Activated CD8-positive, alpha-beta memory T cell treated with anti-CD3 and anti-CD28 coated beads for 36 hours (primary cell): ENCODE results near the gene MET. TPM values are rescaled to one million over a fixed set of nuclear protein-coding genes. Genes with fewer than 3 reads are reported as not detected.
"Not testable (repeated sequence)": the region's sequence is repeated elsewhere in the genome, so short reads cannot be mapped to it uniquely, and the experiment has no call there.

ENCODE experiments used
- CTCF ChIA-PET: fragments of 350-600 bp; sonication (Branson Sonifier 250); formaldehyde crosslinking; loops from one replicate; lab custom pipeline; 2021; ENCODE audit warnings: antibody characterized with exemption; lab: Charles Lee
- POLR2A ChIA-PET: fragments of 350-600 bp; sonication (Branson Sonifier 250); formaldehyde crosslinking; loops from one replicate; lab custom pipeline; 2021; ENCODE audit warnings: antibody characterized with exemption; lab: Charles Lee
- total RNA-seq, 2 experiments: library from RNA; stranded (reverse); gene quantifications; one replicate each; pipeline ENCODE4 v1.2.3, GENCODE V29; 2021

The MET gene
- total RNA-seq, 2 experiments from 2014 or later = 2.4 to 2.8 TPM

DNA sequence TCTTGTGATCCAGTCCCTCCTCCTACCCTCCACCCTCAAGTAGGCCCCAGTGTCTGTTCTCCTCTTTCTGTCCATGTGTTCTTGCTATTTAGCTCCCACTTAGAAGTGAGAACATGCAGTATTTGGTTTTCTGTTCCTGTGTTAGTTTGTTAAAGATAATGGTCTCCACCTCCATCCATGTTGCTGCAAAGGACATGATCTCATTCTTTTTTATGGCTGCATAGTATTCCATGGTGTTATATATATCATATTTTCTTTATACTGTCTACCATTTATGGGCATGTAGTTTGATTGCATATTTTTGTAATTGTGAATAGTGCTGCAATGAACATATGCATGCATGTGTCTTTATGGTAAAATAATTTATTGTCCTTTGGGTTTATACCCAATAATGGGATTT is 12.7 kb upstream of the MET start:
- POLR2A ChIA-PET, CTCF ChIA-PET: not testable (repeated sequence)

DNA sequence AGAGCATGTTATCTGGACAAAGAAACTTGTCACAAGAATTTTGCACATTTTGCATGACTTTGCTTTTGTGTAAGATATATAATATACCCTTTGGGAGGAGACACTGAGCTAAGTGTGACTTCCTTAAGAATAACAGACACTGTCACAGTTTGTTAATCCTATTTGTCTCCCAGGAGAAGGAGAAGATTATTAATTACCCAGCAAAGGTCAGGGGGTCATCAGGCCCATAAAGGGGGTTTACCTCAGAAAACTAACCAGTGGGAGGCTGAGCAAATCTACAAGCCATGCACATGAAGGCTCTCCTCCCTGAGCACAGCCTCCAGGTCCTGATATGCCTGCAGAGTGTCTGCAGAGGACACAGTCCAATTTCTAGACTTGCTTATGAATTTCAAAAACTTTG is 10.1 kb upstream of the MET start:
- POLR2A ChIA-PET = no interaction called here
- CTCF ChIA-PET = no interaction called here

DNA sequence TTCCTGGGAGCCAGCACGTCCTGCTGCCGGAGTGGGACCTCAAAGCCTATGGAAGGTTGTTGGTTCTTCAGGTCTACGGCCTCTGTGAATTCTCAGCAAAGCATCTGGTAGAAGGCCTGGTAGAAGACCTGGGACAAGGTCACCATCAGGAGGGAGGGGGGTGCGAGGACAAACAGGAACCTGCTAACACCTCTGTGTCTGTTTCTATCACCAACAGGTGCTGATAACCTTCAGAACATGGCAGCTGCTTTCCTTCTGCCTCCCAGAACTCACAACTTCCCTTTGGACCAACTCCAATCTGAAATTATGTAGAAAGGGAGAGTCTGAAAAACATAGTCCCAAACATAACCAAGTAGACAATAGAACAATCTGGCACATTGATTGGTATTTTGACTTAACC is 8.3 kb upstream of the MET start:
- ChIA-PET CTCF (interaction anchor here (0.7 kb wide), 1 partner anchor 138 kb away, joined by 3 read pairs; no protein-coding TSS in a partner anchor), POLR2A (no interaction called here)

DNA sequence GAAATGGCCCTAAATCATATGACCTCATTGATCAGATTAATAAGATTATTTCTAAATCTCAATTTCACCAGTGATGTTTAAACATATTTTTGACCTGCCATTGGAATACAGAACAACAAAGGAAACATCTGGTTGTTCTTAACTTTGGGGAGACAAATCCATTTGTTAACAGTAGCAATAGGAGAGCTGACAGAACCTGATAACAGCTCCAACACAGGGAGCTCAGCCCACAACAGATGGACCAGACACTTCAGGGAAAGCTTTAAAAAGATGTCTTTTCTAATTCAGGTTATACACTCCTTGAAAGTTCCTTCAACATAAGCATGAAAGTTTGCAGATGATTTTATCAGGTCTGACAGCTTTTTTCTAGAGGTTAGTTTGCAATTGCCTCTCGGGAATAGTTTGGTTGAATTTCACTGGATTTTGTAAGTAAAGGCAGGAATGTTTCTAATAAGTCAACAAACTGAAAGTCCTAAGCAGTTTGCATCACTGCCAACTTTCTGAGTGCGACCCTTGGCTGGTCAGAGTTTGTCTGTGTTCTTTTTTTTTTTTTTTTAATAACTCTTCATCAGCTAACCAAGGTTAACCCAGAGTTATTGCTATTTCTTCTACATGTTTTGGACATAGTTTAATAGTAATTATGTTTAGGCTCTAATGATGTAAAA is 6.5 kb upstream of the MET start:
- POLR2A ChIA-PET = no interaction called here

DNA sequence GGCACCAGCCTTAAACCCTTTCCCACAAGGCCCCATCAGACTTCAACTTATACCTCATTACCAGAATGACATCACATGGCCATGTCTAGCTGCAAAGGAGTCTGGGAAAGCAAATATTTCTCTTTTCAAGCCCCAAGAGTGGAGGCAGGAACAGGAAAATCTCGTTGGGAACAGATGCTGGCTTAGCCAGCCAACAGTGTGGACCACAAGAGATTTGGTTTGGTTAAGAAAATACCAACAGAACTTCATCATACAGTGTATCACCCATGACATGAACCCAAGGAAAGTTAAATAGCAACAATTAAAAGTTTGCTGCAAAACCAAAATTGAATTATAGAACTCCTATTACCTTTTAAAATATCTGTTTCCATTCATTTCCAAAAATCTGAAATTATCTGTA is 2.2 kb upstream of the MET start:
- CTCF ChIA-PET = no interaction called here
- POLR2A ChIA-PET = no interaction called here

More for the DNA sequence above, 6.5 kb upstream of the MET start:
- CTCF ChIA-PET = no interaction called here

DNA sequence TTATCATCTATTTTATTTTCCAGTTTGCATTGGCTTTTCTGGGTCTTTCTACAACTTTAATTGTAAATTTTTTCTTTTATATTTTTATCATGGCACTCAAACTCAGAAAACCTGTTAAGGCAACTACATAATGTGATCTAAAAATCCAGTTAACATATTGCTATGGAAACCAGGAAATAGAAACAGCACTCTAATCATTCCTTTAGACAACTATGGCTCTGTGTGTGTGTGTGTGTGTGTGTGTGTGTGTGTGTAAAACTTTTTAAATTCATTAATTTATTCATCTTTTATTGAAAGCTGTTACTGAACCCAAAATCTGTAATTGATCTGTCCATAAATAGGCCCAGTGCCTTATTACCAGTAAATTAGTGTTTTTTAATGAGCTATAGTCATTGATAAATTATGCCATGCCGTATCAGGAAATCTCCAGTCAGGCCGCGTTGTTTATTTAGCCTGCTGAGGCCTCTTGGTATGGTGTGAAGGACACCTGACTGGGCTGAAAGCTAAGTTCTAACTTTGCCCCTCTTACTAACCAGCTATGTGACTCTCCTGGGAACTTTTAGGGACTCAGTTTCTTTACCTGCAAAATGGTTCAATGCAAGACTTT is 1.5 kb upstream of the MET start:
- CTCF ChIA-PET = interaction anchor here (0.7 to 1.5 kb wide), 2 partner anchors 44 to 116 kb away, joined by 3 to 4 read pairs; no protein-coding TSS in a partner anchor
- POLR2A ChIA-PET = no interaction called here

DNA sequence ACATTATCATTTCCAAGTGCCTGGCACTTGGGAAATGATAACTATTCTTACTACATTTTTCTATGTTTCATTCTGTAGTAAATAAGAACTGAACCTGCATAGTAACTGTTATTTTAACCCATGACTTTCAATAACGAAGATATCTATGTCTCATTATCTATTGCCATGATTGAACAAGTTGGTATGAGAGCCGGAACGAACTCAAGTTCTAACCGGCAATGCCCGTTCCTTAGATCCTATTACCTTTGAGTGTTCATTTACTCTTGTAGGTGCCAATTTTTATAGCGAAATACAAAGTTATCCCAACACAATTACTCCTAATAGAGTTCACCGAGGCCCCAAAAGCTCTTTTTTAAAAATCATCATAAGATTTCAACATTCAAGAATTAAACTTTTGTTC is 885 bp upstream of the MET start:
- POLR2A ChIA-PET = no interaction called here
- CTCF ChIA-PET = interaction anchor here (0.7 to 1.8 kb wide), 3 partner anchors 43 to 135 kb away, joined by 3 to 6 read pairs (median 4); no protein-coding TSS in a partner anchor

DNA sequence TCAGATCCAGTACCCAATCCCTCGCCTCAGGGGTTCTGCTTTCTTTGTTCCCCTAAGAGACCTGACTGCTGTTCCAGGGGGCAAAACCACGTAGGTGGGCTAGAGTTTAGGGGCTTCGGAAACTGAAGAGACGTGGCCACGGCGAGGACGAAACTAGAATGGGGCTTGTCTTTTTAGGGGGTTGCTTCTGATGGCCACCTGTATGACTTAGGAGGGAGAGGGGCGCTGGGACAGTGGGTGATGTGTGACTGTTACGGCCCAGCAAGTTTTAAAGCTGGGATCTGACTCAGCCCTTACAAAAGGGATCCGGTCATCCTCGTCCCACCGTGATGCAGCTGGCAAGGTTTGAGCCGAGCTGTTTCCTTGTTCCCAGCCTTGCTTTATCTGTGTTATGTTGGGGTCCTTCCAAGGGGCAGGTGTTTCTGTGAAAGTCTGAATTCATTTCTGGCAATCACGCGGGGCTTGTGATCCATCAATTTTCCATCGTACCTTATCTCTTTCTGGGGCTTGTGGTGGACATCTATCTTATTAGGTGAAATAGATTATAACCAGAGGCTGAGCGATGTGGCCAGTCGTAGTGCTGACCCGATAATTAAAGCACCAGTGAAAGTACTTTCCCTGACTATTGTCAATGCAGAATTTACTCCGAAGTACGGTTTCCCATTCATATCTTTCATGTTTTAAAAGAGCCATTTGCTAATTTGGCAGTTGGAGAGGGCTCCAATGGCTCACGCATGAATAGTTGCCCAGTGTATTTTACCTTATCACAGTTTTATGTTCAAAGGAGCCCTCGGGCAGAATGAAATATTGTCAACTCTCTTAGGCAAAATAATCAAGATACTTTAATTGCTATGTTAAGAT is 830 bp downstream of the MET start:
- POLR2A ChIA-PET = interaction anchor here (0.7 kb wide), 1 partner anchor 200 kb away, joined by 3 read pairs; no protein-coding TSS in a partner anchor
- CTCF ChIA-PET = interaction anchor here (1.1 to 1.8 kb wide), 2 partner anchors 106 to 133 kb away, joined by 3 to 6 read pairs; no protein-coding TSS in a partner anchor

DNA sequence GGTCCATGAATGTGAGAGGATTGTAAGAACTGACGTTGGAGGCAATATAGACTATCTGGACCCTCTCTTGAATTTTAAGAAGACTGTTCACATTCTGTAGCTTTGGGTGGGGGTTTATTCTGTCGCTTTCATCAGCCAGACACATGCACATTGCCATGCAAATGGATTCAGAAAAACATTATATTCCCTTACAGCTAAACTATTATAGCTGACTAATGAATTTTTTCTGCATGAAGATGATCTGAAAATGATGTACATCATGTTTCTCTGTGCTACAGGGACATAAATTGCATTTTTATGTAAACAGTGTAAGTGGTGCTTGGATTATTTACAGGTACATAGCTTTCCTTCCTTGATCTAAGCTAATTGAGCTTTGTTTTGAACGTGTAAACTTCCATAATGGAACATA is 1.5 kb downstream of the MET start:
- ChIA-PET CTCF (interaction anchor here (2.0 kb wide), 1 partner anchor 113 kb away, joined by 5 read pairs; no protein-coding TSS in a partner anchor), POLR2A (interaction anchor here (0.7 kb wide), 1 partner anchor 200 kb away, joined by 3 read pairs; no protein-coding TSS in a partner anchor)

DNA sequence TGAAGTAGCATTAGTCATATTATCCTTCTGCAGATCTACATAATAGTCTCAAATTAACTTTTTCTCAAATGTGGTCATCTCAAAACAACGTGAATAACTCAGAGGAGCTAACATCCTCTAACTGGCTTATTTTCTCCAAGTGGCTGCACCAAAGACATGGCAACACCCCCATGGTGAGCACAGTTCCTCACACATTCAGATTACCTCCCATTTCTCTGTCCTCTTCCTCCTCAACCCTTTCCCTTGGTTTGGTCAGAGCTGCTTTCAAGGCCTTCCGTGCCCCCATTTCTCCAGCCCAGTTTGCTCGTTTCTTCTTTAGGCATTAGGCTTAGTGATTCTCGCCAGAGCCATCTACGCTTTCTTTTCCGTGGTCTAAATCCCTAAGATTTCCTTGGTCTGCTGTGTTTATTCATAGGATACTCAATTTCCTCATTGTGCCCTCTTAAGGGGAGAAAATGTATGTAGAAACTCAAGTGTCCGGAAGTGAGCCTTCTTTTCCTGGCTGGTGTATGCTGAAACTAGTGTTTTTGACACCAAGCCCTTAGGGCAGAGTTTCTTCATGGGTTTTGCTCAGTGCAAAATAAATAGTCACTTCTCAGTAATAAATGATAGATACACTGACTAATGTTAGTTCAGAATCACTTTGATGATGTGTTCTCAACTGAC is 2.6 kb downstream of the MET start:
- POLR2A ChIA-PET = no interaction called here
- CTCF ChIA-PET = interaction anchor here (2.0 kb wide), 1 partner anchor 112 kb away, joined by 5 read pairs; no protein-coding TSS in a partner anchor

DNA sequence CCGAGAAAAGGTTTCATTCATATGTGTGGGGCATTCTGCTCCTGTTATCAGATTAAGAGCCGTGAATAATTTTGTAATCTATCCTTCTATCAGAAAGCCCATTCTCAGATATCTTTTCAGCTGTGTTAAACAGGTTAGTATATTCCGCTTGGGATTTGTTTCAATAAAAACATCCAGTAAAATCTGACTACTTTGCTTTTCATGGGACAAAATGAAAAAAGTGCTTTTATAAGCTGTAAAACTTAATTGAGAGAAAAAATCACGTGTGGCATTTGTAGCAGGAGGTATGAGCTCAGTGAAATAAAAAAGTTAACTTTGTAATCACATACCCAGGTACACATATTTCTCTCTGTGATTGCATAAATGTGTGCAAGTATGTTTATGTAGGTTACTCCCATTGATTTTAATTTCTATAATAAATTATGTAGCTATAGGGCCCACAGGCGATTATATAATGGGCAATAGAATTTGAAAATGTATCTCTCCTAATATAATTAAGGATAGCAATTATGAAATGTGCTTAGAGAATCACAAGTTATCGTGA is 3.9 kb downstream of the MET start:
- CTCF ChIA-PET = no interaction called here

DNA sequence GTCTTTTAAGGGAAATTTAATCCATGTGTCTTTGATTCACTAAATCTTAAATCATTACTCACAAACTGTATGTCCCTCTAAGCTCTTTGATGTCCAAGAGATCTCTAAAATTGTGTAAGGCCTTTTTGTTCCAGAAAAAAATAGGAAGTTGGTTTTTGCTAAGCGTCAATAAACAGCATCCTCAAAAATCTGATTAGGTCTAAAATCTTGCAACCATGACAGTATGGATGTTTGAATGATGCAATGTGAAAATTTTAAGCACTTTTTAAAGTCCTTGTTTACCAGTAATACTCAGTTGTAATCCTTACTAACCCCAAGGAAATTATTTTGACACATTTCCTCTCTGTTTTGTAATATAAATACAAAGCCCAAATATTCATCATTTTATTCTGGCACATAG is 6.8 kb downstream of the MET start:
- POLR2A ChIA-PET = no interaction called here

More for the DNA sequence above, 3.9 kb downstream of the MET start:
- POLR2A ChIA-PET = no interaction called here

DNA sequence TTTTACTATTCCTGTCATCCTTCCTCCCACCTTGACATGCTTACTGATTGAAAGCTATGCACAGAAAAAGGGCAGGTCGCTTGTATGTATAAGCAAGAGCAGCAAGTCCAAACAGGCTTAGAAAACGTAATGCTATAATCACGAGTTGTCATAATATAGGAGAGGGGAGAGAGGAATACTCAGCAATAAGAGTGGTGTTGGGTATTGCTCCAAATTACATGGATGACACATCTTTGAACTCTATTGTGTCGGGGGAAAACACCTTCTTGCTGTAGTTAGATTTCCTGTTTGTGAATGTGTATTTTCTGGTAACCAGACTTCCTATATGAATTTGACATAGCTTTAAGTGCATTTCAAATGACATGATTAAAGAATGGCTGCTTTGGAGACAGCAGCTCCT is 7.5 kb downstream of the MET start:
- CTCF ChIA-PET = no interaction called here
- POLR2A ChIA-PET = no interaction called here

More for the DNA sequence above, 6.8 kb downstream of the MET start:
- CTCF ChIA-PET = no interaction called here

DNA sequence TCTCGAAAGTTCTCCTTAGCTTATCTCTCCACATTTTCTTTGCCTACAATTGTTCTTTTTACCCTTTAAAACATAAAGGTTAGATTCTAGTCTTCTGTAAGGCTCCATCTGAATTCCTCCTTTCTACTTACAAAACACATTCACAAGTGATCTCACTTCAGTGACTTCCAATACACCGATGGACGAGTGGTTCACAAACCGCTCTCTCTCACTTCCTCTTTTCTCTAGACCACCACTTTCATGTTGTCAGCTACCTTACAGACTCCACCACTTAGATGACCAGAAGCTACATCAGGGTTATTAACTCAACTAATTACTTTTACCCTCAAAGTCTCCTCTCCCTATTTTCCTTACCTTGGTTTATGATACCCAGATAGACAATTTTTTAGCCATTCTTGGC is 11.8 kb downstream of the MET start:
- ChIA-PET POLR2A (no interaction called here), CTCF (no interaction called here)

DNA sequence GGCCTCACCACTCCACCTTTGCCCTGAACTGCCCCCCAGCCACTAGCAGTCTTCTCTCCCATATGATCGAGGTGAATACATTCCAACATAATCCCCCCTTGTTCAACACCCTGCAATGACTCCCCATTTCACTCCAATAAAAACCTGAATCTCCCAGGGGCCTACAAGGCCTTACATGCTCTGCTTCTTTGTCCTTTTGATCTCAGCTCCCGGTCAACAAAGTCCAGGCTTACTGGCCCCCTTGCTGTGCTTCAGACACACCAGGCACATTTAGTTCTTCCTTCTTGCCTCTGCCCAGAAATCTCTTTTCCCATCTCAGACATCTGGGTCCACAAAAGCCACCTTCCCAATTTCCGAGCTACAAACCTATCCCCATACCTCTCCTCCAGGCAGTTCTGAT is 14.0 kb downstream of the MET start:
- POLR2A ChIA-PET = no interaction called here
- CTCF ChIA-PET = no interaction called here

DNA sequence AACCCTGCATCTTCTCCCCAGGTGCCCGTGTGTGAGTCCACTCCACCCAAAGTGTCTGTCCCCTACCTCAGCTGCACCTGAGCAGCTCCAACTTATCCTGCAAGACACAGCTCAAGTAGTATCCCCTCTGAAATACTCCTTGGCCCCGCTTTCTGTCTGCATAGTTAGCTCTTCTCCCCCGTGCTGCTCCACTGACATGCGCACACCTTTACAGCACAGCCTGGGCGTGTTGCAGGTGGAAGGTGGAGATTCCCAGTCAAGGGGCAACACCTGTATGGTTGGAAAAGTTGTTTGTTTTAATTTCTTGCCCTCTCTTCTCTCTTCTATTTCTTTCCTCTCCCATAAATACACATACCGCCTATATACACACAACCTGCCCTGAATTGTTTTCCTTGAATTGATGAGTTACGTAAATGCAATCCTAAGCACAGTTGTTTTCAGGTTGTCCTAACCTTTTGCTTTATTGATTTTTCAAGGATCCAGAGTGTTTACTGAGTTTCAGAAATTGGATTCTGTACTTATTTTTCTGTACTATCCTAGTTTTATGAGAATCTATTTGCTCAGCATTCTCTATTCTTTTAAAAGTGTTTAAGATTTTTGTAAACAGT is 14.9 kb downstream of the MET start:
- CTCF ChIA-PET = no interaction called here
- POLR2A ChIA-PET = no interaction called here

DNA sequence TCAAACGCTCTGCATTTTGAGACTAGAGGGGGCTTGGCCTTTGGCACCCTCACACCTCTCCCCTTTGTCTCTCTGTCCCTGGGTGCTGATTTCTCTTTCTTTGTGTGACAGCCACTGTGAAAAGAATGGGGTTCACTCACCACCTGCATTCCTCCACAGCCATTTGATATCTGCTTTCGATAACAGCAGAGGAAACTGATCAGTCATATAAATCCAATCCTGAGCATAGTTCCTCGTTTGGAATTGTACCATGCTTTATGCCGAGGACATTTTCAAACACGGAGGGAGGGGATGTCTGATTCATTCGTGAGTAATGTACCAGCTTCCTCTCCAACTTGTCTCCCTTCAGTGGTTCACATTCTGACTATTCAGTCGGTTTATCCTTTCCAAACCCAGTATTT is 15.8 kb downstream of the MET start:
- POLR2A ChIA-PET = no interaction called here
- CTCF ChIA-PET = no interaction called here

DNA sequence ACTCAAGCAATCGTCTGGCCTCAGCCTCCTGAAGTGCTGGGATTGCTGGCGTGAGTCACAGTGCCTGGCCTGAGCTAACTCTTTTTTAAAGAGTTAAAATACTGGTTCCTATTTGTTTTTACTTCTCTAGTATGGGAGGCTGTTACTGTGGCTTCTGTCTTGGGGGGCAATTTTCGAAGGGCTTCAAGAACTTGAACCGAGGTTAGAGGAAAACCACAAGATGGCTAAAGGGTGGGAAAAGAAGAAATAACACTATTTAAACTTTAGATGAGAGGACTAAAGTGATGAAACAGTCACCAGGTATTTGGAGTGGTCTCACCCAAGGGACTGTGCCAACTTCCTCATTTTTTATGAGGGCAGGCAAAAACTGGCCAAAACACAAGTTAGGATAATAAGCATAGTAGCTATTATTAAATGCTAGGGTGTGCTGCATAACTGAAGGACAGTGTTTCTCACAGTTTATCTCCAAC is 17.8 kb downstream of the MET start:
- POLR2A ChIA-PET = no interaction called here

DNA sequence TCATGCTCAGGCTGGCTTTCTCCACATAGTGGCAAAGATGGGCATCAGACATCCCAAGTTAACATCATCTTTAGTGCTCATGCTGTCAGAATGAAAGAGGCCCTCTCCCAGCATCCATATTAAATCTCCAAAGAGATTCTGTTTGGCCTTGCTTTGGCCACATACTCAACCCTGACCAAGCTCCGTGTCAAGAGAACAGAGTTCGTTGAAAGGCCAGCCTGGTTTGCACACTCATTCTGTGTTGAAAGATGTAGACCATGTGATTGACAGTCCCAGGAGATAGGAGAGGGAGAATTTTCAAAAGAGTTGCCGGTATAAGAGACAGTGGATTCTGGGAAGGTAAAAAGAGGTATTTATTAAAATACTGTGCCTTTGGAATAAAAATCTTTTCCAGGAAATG is 19.7 kb downstream of the MET start:
- POLR2A ChIA-PET = no interaction called here
- CTCF ChIA-PET = no interaction called here

More for the DNA sequence above, 17.8 kb downstream of the MET start:
- CTCF ChIA-PET = no interaction called here
